NCI-H1048 (cell line): ENCODE measurements around the gene CST8.
"Not testable (repeated sequence)": the region's sequence is repeated elsewhere in the genome, so short reads cannot be mapped to it uniquely, and the experiment has no call there.

Source experiments
- DNase-seq: peaks from one replicate; lab custom pipeline; 2025; lab: John Stamatoyannopoulos, UW

CST8 gene

GRCh38 chr20:23490817-23491216 lies at the start of gene CST8:
Gene CST8, plus strand, starts transcription at chr20:23491117. Its CDS starts 551 bp downstream, at chr20:23491668.
- DNase-seq: no peak

- peak; percentile 13 for DNase-seq
These were observed 49.0 kb upstream of the CST8 start for GRCh38 chr20:23441850-23442313.

- no peak for DNase-seq
These were observed 48.5 kb upstream of the CST8 start for GRCh38 chr20:23442436-23442835.

- DNase-seq: no peak
These were observed 46.1 kb upstream of the CST8 start for GRCh38 chr20:23444859-23445258.

- DNase-seq: no peak
These were observed 45.2 kb upstream of the CST8 start for GRCh38 chr20:23445596-23446217.

- DNase-seq: no peak
These were observed 44.4 kb upstream of the CST8 start for GRCh38 chr20:23446505-23446904.

- no peak for DNase-seq
These were observed 42.8 kb upstream of the CST8 start for GRCh38 chr20:23448167-23448566.

GRCh38 chr20:23449421-23449820 lies 41.5 kb upstream of the CST8 start:
- DNase-seq: no peak

GRCh38 chr20:23450877-23451276 lies 40.0 kb upstream of the CST8 start:
- no peak for DNase-seq

- no peak for DNase-seq
These were observed 38.9 kb upstream of the CST8 start for GRCh38 chr20:23451956-23452487.

GRCh38 chr20:23452776-23453175 lies 38.1 kb upstream of the CST8 start, which contains the start of gene CST11:
Gene CST11, minus strand, starts transcription at chr20:23452876. Its CDS starts 65 bp downstream, at chr20:23452811.
- no peak for DNase-seq

- DNase-seq: no peak
These were observed 37.1 kb upstream of the CST8 start for GRCh38 chr20:23453549-23454543.

GRCh38 chr20:23454816-23455215 lies 36.1 kb upstream of the CST8 start:
- DNase-seq: no peak

- no peak for DNase-seq
These were observed 35.3 kb upstream of the CST8 start for GRCh38 chr20:23455639-23456038.

- no peak for DNase-seq
These were observed 34.5 kb upstream of the CST8 start for GRCh38 chr20:23456409-23456808.

- DNase-seq: no peak
These were observed 34.0 kb upstream of the CST8 start for GRCh38 chr20:23456873-23457272.

GRCh38 chr20:23459461-23460150 lies 31.3 kb upstream of the CST8 start:
- no peak for DNase-seq

GRCh38 chr20:23461180-23461579 lies 29.7 kb upstream of the CST8 start:
- no peak for DNase-seq

GRCh38 chr20:23466961-23467360 lies 24.0 kb upstream of the CST8 start:
- DNase-seq: not testable (repeated sequence)

GRCh38 chr20:23472306-23472705 lies 18.6 kb upstream of the CST8 start:
- not testable (repeated sequence) for DNase-seq

- not testable (repeated sequence) for DNase-seq
These were observed 17.6 kb upstream of the CST8 start for GRCh38 chr20:23473293-23473692.

GRCh38 chr20:23475395-23475794 lies 15.5 kb upstream of the CST8 start:
- DNase-seq: no peak
